HL-60 (cell line): Measurements from ENCODE around the gene ZNF865.

Source experiments
- CTCF ChIP-seq: IDR thresholded peaks from one replicate; pipeline ENCODE4 v1.5.1; 2011; ENCODE audit warnings: low read length, control low read depth, inconsistent platforms; ENCODE audit not compliant: insufficient read depth
- POLR2AphosphoS5 ChIP-seq: IDR thresholded peaks from 2 replicates; pipeline ENCODE4 v1.6.1; 2012; ENCODE audit warnings: low read depth

- TF ChIP-seq POLR2AphosphoS5 = no peak
- no peak for TF ChIP-seq CTCF
Measured at GRCh38 chr19:55661826-55662225, 56.4 kb downstream of the ZNF865 start.
